ENCODE measurements around the gene MC2R.
"Not testable (repeated sequence)": the region's sequence is repeated elsewhere in the genome, so short reads cannot be mapped to it uniquely, and the experiment has no call there.

The MC2R gene

DNA sequence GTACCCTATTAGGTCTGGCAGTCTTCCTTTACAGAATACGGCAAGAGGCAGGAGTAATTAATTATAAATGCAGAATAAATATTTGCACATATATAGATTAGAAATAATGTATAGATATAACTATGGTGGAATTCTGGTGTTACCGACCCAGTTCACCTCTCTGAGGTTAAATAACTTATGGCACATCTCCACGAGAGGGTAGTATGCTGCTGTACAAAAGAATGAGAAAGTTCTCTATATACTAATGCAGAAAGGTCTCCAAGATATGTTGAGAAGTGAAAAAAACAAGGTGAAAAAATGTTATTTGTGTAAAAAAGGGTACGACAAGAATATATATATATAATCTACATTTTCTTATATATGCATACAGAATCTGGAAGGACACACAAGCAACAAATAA, 40.8 kb downstream of the MC2R start:
- H3K36me3 Mint-ChIP-seq, result no peaks in the 10 kb centered on the region
- H3K4me1 Mint-ChIP-seq, result no peaks in the 10 kb centered on the region
- H3K9me3 Mint-ChIP-seq, result no peaks in the 10 kb centered on the region
- H3K4me3 Mint-ChIP-seq, result no peak overlapping the region
- no peak overlapping the region for H3K27ac Mint-ChIP-seq
- H3K27me3 Mint-ChIP-seq, result peaks cover 15% of the 10 kb centered on the region

- H3K9me3 Mint-ChIP-seq, result no peaks in the 10 kb centered on the region
- H3K4me3 Mint-ChIP-seq, result no peak overlapping the region
- H3K27ac Mint-ChIP-seq, result no peak overlapping the region
- no peaks in the 10 kb centered on the region for H3K4me1 Mint-ChIP-seq
- peaks cover 22% of the 10 kb centered on the region for H3K27me3 Mint-ChIP-seq
- H3K36me3 Mint-ChIP-seq, result no peaks in the 10 kb centered on the region
Observed at GRCh38 chr18:13872932-13873331, 42.4 kb downstream of the MC2R start.

DNA sequence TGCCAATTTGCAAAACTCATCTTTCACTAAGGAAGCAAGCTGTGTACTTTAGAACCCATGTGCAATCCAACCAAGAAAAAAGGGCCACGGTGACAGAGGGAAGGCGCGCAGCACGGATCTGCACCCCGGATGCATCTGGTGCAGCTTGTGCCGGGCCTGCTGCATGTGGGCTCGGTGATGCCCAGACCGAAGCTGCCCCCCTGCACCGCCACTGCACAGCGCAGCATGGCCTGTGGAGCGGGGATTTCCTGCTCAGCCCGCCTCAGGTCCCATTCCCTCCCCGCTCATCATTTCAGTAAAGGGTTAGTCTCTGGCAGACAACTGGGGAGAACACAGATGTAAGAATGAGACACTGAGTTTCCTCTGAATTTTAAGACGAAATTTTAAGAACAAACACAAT, 43.0 kb downstream of the MC2R start:
- H3K36me3 Mint-ChIP-seq, result no peaks in the 10 kb centered on the region
- H3K4me1 Mint-ChIP-seq, result no peaks in the 10 kb centered on the region
- H3K27ac Mint-ChIP-seq, result no peak overlapping the region
- H3K4me3 Mint-ChIP-seq, result no peak overlapping the region
- no peaks in the 10 kb centered on the region for H3K9me3 Mint-ChIP-seq
- peaks cover 25% of the 10 kb centered on the region for H3K27me3 Mint-ChIP-seq

- Mint-ChIP-seq H3K4me1 (no peaks in the 10 kb centered on the region), H3K27ac (no peak overlapping the region), H3K27me3 (peaks cover 28% of the 10 kb centered on the region), H3K36me3 (no peaks in the 10 kb centered on the region), H3K4me3 (no peak overlapping the region), H3K9me3 (no peaks in the 10 kb centered on the region)
Observed at GRCh38 chr18:13871701-13872100, 43.6 kb downstream of the MC2R start.

DNA sequence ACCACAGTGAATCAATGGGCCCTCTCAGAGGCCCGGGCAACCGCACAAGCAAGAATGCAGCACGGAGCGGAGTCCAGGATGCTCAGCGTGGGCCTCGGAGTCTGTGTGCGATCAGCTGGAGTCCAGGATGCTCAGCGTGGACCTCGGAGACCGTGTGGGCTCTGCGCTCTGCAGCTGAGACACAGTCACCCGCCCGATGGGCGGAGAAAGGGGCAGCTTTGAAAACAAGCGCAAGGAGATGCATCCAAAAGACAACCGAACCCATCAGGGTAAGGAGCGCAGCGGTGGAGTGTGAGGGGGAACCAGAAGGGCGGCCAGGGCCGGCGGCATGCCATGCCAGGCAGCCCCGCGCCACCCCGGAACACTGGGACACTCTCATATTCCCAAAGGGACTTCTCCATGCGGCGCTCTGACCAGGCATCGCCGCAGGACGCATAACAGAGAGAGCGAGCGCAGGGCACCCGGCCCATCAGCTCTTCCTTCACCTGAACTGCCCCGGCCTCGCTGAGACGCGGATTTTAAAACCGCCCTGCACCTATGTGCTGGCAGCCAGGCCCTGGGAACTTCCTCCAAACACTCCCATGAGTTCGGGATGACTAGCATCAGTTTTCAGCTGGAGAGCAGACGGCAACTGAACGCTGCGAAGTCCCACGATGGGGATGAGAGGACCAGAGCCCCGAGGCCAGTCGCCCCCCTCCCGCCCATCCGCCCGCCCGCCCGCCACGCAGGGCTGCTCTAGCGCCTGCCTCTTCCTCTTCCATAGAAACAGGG, 46.6 kb downstream of the MC2R start:
- Mint-ChIP-seq H3K9me3 (no peaks in the 10 kb centered on the region), H3K27me3 (peaks cover 38% of the 10 kb centered on the region), H3K4me3 (no peak overlapping the region), H3K4me1 (no peaks in the 10 kb centered on the region), H3K36me3 (no peaks in the 10 kb centered on the region), H3K27ac (no peak overlapping the region)

DNA sequence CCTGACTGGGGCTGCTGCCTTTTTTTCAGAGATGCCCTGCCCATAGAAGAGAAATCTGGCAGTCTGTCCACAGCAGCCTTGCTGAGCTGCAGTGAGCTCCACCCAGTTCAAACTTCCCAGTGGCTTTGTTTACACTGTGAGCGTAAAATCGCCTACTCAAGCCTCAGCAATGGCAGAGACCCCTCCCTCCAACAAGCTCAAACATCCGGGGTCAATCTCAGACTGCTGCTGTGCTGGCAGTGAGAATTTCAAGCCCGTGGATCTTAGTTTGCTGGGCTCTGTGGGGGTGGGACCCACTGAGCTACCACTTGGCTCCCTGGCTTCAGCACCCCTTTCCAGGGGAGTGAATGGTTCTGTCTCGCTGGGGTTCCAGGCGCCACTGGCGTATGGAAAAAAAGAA, 52.4 kb downstream of the MC2R start:
- peaks cover 22% of the 10 kb centered on the region for H3K27me3 Mint-ChIP-seq
- not testable (repeated sequence) for H3K4me3 Mint-ChIP-seq, H3K4me1 Mint-ChIP-seq

DNA sequence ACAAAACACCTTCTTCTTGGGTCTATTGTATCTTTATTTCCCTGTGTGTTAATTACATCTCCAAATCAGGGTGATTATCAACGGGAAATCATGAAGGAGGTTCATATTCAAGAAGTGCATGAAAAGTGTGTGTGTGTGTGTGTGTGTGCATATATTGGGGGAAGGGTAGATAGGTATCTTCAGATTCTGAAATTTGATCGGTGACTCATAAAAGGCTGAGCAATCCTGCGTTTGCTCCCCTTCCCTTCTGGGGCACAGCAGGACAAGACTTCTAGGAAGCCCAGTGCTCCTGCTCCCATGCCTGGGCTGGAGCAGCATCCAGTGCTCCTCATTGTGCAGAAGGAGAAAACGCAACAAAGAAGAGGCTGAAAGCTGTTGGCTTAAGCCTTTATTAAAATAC, 65.5 kb downstream of the MC2R start:
- Mint-ChIP-seq H3K9me3 (peaks cover 15% of the 10 kb centered on the region), H3K27me3 (peaks cover 17% of the 10 kb centered on the region), H3K4me1 (no peaks in the 10 kb centered on the region), H3K36me3 (no peaks in the 10 kb centered on the region), H3K4me3 (no peak overlapping the region), H3K27ac (no peak overlapping the region)

More for the DNA sequence above, 52.4 kb downstream of the MC2R start:
- H3K9me3 Mint-ChIP-seq, H3K27ac Mint-ChIP-seq, H3K36me3 Mint-ChIP-seq: not testable (repeated sequence)

DNA sequence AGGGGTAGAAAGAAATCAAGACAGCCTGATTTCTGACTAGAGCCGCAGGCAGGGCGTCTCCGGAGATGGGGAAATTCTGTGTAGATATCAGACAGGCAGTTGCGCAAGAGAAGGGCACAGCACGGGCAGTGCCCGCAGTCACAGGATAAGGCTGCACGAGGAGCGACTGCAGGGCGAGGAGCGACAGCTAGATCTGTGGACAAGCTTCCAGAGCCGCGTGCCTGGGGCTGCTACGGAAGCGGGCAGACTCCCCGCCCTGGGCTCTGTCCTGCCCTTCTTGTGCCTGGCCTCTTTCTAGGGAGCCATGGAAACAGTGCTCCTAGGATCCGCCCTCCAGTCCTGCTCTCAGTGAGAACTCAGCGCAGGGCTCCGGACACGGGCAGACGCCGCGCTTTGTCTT, 78.8 kb downstream of the MC2R start:
- Mint-ChIP-seq H3K4me3 (no peak overlapping the region), H3K27me3 (peaks cover 7% of the 10 kb centered on the region), H3K4me1 (no peaks in the 10 kb centered on the region), H3K36me3 (no peaks in the 10 kb centered on the region), H3K9me3 (no peaks in the 10 kb centered on the region), H3K27ac (no peak overlapping the region)

- Mint-ChIP-seq H3K27me3 (peaks cover 10% of the 10 kb centered on the region), H3K4me3 (no peak overlapping the region), H3K9me3 (no peaks in the 10 kb centered on the region), H3K4me1 (no peaks in the 10 kb centered on the region), H3K36me3 (no peaks in the 10 kb centered on the region), H3K27ac (no peak overlapping the region)
Observed at GRCh38 chr18:13835202-13835601, 80.1 kb downstream of the MC2R start.

DNA sequence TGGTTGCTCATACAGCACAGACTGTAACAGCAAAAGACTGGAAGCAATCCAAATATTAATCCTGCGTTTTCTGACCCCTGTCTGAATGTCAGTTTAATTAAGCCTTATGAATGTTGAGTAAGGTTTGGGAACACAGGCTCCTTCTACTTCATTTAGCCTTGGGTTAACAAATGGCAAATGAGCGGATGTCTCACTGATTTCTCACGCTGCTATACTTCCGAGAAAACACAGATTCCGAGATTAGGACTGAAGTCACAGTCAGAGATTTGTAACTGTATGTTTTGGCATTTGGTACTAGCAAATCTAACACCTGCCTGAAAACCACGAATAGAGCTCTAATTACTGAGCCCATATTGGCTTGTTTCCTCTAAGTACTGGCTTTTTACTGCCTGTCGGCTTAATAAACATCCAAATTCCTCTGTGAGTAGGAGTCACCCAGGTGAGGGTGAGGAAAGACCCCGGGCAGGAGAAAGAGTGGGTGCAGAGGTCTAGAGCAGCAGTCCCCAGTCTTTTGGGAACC, 80.8 kb downstream of the MC2R start:
- Mint-ChIP-seq H3K36me3 (no peaks in the 10 kb centered on the region), H3K4me1 (no peaks in the 10 kb centered on the region), H3K4me3 (no peak overlapping the region), H3K27ac (no peak overlapping the region), H3K9me3 (no peaks in the 10 kb centered on the region), H3K27me3 (peaks cover 9% of the 10 kb centered on the region)

Data from activated naive CD4-positive, alpha-beta T cell treated with anti-CD3 and anti-CD28 coated beads, Interleukin-2, amount 50 U/mL, for 24 hours (primary cell).